Smooth muscle cell (in vitro differentiated cells): Measurements from ENCODE around the gene ZNF565. TPM values are rescaled to one million over a fixed set of nuclear protein-coding genes. Genes with fewer than 3 reads are reported as not detected.

Source experiments
- DNase-seq: peaks from one replicate; lab custom pipeline; 2025; ENCODE audit not compliant: unreplicated experiment; lab: John Stamatoyannopoulos, UW
- H2AFZ ChIP-seq: fragments of 200-600 bp; sonication (generic); 2 replicates; pipeline ENCODE4 v1.6.0; 2016; ENCODE audit warnings: antibody characterized with exemption, low read depth, mild to moderate bottlenecking
- H3F3A ChIP-seq: fragments of 200-600 bp; sonication (generic); 2 replicates; pipeline ENCODE4 v1.6.0; 2017; ENCODE audit warnings: antibody characterized with exemption, low read depth
- H3K27ac ChIP-seq: fragments of 200-600 bp; sonication (generic); 2 replicates; pipeline ENCODE4 v1.5.1; 2016; ENCODE audit warnings: low read depth, mild to moderate bottlenecking
- H3K27me3 ChIP-seq: fragments of 200-600 bp; sonication (generic); 2 replicates; pipeline ENCODE4 v1.6.1; 2016; ENCODE audit warnings: low read depth, mild to moderate bottlenecking
- H3K36me3 ChIP-seq: fragments of 200-600 bp; sonication (generic); 2 replicates; pipeline ENCODE4 v1.5.1; 2016; ENCODE audit warnings: low read depth
- H3K4me1 ChIP-seq: fragments of 200-600 bp; sonication (generic); 2 replicates; pipeline ENCODE4 v1.5.1; 2016; ENCODE audit warnings: low read depth
- H3K4me2 ChIP-seq: fragments of 200-600 bp; sonication (generic); 2 replicates; pipeline ENCODE4 v1.6.0; 2016; ENCODE audit warnings: mild to moderate bottlenecking
- H3K4me3 ChIP-seq: fragments of 200-600 bp; sonication (generic); 2 replicates; pipeline ENCODE4 v1.5.1; 2016; ENCODE audit warnings: mild to moderate bottlenecking
- H3K79me2 ChIP-seq: fragments of 200-600 bp; sonication (generic); 2 replicates; pipeline ENCODE4 v1.6.0; 2016; ENCODE audit warnings: low read depth, mild to moderate bottlenecking
- H3K9ac ChIP-seq: fragments of 200-600 bp; sonication (generic); 2 replicates; pipeline ENCODE4 v1.6.0; 2016; ENCODE audit warnings: low read depth
- H3K9me3 ChIP-seq: fragments of 200-600 bp; sonication (generic); replicated peaks from 2 replicates; pipeline ENCODE4 v1.5.1; 2016; ENCODE audit warnings: low read depth
- H4K20me1 ChIP-seq: fragments of 200-600 bp; sonication (generic); 2 replicates; pipeline ENCODE4 v1.6.0; 2016; ENCODE audit warnings: low read depth
- CTCF ChIP-seq: fragments of 200-600 bp; sonication (generic); IDR thresholded peaks from 2 replicates; pipeline ENCODE4 v1.5.1; 2017; ENCODE audit warnings: borderline replicate concordance, mild to moderate bottlenecking, antibody characterized with exemption; ENCODE audit not compliant: insufficient read depth, poor library complexity, severe bottlenecking
- WGBS: methylation state at CpG from one replicate; pipeline ENCODE4 v1.1.7; 2016; ENCODE audit warnings: low lambda C conversion rate; 5-methylcytosine and 5-hydroxymethylcytosine counted together
- polyA plus RNA-seq: library from polyadenylated mRNA; unstranded; fragments of >200 nt; fragmentation: Nextera tagmentation; extraction: Ambion mirVana; gene quantifications from 2 replicates; pipeline ENCODE4 v1.2.1, GENCODE V29; 2016
- total RNA-seq: library from RNA; depleted of rRNA; stranded (reverse); fragments of >200 nt; gene quantifications from 2 replicates; pipeline ENCODE4 v1.2.3, GENCODE V29; 2014

ZNF565 gene
- total and polyA plus RNA-seq, 2 experiments from 2014 or later, result 4.5 to 4.7 TPM

GRCh38 chr19:36144624-36145023 is 69.8 kb downstream of the ZNF565 start:
- DNase-seq, result no peak
- no peaks in the 10 kb centered on the region for H3K27me3 ChIP-seq
- no peak overlapping the region for H3K27ac ChIP-seq
- TF ChIP-seq CTCF, result no peak
- H3K9me3 ChIP-seq, result no peaks in the 10 kb centered on the region
- H3K9ac ChIP-seq, result no peak overlapping the region
- H3K4me1 ChIP-seq, result no peaks in the 10 kb centered on the region
- peaks cover 64% of the 10 kb centered on the region for H4K20me1 ChIP-seq
- H3K4me2 ChIP-seq, result no peak overlapping the region
- H2AFZ ChIP-seq, result no peak overlapping the region
- H3F3A ChIP-seq, result peaks cover 5% of the 10 kb centered on the region
- peaks cover 9% of the 10 kb centered on the region for H3K36me3 ChIP-seq
- 98% methylated on average over 6 of the region's 6 CpGs for WGBS
- peaks cover 35% of the 10 kb centered on the region for H3K79me2 ChIP-seq
- no peak overlapping the region for H3K4me3 ChIP-seq

DNA sequence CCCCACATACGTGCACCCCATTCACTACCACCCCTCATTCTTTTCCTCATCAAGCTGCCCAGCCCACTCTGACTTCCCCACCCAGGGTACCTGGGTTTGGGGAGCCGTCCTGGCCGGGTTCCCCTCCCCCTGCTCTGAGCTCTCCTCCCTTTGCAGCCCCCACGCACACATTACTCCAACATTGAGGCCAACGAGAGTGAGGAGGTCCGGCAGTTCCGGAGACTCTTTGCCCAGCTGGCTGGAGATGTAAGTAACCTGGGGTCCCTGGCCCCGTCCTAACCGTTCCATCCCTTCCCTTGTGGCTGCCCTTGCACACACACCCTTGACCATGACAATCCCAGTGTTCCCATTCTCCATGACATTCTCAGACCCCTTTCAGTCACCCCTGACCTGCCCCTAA is 72.0 kb downstream of the ZNF565 start:
- Histone ChIP-seq H2AFZ (no peak overlapping the region), H3K9ac (no peak overlapping the region), H4K20me1 (peaks cover 43% of the 10 kb centered on the region), H3K27ac (no peak overlapping the region), H3K79me2 (peaks cover 35% of the 10 kb centered on the region), H3K36me3 (peaks cover 3% of the 10 kb centered on the region), H3K4me2 (no peak overlapping the region), H3K9me3 (no peaks in the 10 kb centered on the region), H3F3A (peaks cover 5% of the 10 kb centered on the region), H3K4me1 (no peaks in the 10 kb centered on the region), H3K4me3 (no peak overlapping the region), H3K27me3 (no peaks in the 10 kb centered on the region)
- 100% methylated on average over 9 of the region's 9 CpGs for WGBS
- DNase-seq, result no peak
- no peak for TF ChIP-seq CTCF

DNA sequence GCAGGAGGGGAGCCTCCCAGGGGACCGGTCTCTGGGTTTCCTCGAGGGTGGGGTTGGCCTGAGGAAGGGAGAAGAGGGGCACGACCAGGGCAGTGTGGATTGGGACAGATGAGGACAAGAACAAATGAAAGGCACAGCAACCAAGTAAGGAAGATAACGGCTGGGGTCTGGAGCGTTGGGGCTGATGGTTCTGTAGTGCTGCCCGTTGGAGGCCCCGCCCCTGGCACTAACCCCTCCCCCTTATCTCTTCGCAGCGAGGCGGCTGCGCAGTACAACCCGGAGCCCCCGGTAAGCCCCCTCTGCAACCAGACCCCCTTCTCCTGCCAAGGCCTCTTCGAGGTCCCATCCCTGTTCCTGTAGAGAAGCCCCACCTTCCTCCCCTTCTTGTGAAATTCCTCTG is 72.4 kb downstream of the ZNF565 start:
- 99% methylated on average over 10 of the region's 14 CpGs for WGBS
- H3K27me3 ChIP-seq, result no peaks in the 10 kb centered on the region
- no peak for TF ChIP-seq CTCF
- H3K4me1 ChIP-seq, result no peaks in the 10 kb centered on the region
- peaks cover 3% of the 10 kb centered on the region for H3K36me3 ChIP-seq
- peaks cover 5% of the 10 kb centered on the region for H3F3A ChIP-seq
- no peak overlapping the region for H3K27ac ChIP-seq
- H3K4me2 ChIP-seq, result no peak overlapping the region
- H3K4me3 ChIP-seq, result no peak overlapping the region
- no peak overlapping the region for H2AFZ ChIP-seq
- peaks cover 35% of the 10 kb centered on the region for H3K79me2 ChIP-seq
- DNase-seq, result no peak
- no peaks in the 10 kb centered on the region for H3K9me3 ChIP-seq
- H4K20me1 ChIP-seq, result peaks cover 40% of the 10 kb centered on the region
- H3K9ac ChIP-seq, result no peak overlapping the region

DNA sequence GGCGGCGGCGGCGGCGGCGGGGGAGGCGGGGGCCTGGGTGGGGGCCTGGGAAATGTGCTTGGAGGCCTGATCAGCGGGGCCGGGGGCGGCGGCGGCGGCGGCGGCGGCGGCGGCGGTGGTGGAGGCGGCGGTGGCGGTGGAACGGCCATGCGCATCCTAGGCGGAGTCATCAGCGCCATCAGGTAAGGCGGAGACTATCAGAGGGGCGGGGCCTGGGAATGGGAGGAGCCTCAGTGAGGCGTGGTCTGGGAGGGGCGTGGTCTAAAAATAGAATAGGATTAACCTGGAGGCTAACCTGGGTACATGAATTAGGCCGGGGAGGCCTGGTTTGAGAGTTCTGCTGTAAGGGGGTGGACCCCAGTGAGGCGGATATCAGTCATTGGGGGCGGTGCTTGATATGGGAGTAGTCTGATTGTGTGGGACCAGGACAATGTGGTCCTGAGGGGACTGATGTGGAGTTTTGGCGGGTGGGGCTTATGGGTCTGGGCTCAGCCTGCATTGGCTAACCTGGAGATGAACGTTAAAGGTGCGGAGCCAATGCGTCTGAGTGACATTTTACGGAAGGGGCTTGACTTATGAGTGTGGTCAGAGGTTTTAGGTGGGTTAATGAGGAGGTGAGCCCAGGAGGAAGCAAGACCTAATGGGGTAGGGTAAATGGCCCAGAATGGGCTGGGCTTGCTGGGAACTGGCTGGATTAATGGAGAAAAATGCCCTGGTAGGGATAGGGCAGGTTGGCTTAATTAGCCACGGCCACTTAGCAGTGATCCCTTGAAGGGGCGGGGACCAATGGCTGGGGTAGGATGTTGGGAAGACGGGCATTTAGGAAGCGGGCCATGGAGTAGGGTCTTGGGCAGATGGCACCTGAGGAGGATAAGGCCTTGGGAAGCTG is 73.2 kb downstream of the ZNF565 start:
- Histone ChIP-seq H3K4me1 (no peaks in the 10 kb centered on the region), H2AFZ (no peak overlapping the region), H3K79me2 (peaks cover 35% of the 10 kb centered on the region), H3K4me3 (peak overlapping the region; percentile 97), H3K36me3 (peaks cover 3% of the 10 kb centered on the region), H3K27ac (peak overlapping the region; percentile 94), H3K9me3 (no peaks in the 10 kb centered on the region), H3K4me2 (peak overlapping the region; percentile 94), H3K27me3 (no peaks in the 10 kb centered on the region), H4K20me1 (peaks cover 32% of the 10 kb centered on the region), H3F3A (peaks cover 5% of the 10 kb centered on the region), H3K9ac (peak overlapping the region; percentile 97)
- peak; percentile 38 for DNase-seq
- no peak for TF ChIP-seq CTCF
- WGBS, result 19% methylated on average over 37 of the region's 42 CpGs
